Panc1 (cell line): ENCODE data around the gene P4HTM.

Source experiments
- CTCF ChIP-seq: fragments of 450-650 bp; IDR thresholded peaks from 2 replicates; pipeline ENCODE4 v1.5.1; 2017; ENCODE audit warnings: mild to moderate bottlenecking
- POLR2AphosphoS5 ChIP-seq: IDR thresholded peaks from 2 replicates; pipeline ENCODE4 v1.6.1; 2012; ENCODE audit warnings: mild to moderate bottlenecking, low read depth, low read length, moderate library complexity

GRCh38 chr3:49019941-49020329 lies 29.9 kb downstream of the P4HTM start:
- TF ChIP-seq POLR2AphosphoS5 (no peak), CTCF (no peak)
